ENCODE measurements around the gene GDPD5.

DNA sequence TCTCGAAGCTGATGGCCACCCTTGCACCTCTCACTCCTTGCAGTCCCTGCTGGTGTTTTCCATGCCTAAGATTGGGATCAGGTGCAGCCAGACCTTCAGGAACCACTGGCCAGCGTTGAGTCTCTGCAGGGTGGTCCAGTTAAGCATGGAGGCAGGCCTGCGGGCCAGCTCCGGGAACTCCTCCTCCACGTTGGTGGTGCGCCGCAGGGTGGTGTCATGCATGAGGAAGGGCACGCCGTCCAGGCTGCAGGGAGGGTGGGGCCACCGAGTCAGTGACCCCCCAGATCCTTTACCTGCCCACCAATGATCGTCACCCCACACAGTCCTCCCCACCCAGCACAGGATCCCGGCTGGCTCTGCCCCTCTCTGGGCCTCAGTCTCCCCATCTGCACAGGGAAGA, 82.7 kb downstream of the GDPD5 start:
- TF ChIP-seq, protein P1, sequence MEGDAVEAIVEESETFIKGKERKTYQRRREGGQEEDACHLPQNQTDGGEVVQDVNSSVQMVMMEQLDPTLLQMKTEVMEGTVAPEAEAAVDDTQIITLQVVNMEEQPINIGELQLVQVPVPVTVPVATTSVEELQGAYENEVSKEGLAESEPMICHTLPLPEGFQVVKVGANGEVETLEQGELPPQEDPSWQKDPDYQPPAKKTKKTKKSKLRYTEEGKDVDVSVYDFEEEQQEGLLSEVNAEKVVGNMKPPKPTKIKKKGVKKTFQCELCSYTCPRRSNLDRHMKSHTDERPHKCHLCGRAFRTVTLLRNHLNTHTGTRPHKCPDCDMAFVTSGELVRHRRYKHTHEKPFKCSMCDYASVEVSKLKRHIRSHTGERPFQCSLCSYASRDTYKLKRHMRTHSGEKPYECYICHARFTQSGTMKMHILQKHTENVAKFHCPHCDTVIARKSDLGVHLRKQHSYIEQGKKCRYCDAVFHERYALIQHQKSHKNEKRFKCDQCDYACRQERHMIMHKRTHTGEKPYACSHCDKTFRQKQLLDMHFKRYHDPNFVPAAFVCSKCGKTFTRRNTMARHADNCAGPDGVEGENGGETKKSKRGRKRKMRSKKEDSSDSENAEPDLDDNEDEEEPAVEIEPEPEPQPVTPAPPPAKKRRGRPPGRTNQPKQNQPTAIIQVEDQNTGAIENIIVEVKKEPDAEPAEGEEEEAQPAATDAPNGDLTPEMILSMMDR (IDR thresholded peaks at IDR 0.05): no peak
- TF ChIP-seq POLR2AphosphoS5 (IDR thresholded peaks at IDR 0.05): no peak
